Fibroblast of lung (primary cell): ENCODE data around the gene VWF. TPM values are rescaled to one million over a fixed set of nuclear protein-coding genes. Genes with fewer than 3 reads are reported as not detected.
A peak's percentile ranks its signal among the peaks of the same experiment; 100 is the strongest.

Source experiments
- DNase-seq, 2 donors: peaks; one replicate each; pipeline versions ENCODE4 v3.0.0 to v3.0.0-alpha.2; 2010; ENCODE audit warnings: low read depth in 2 of 2
- H2AFZ ChIP-seq: 2 replicates; pipeline ENCODE4 v1.5.1; 2012; ENCODE audit warnings: low read length, control low read depth, inconsistent platforms
- H3K27ac ChIP-seq: 2 replicates; pipeline ENCODE4 v1.5.1; 2011; ENCODE audit warnings: low read length, control low read depth; ENCODE audit not compliant: insufficient read depth
- H3K27me3 ChIP-seq: 2 replicates; pipeline ENCODE4 v1.5.1; 2011; ENCODE audit warnings: mild to moderate bottlenecking, low read length; ENCODE audit not compliant: control insufficient read depth, insufficient read depth
- H3K36me3 ChIP-seq: 2 replicates; pipeline ENCODE4 v1.5.1; 2011; ENCODE audit warnings: low read length; ENCODE audit not compliant: control insufficient read depth, insufficient read depth
- H3K4me1 ChIP-seq: 2 replicates; pipeline ENCODE4 v1.5.1; 2011; ENCODE audit warnings: low read length; ENCODE audit not compliant: control insufficient read depth, insufficient read depth; ENCODE audit errors: extremely low read depth
- H3K4me2 ChIP-seq: 2 replicates; pipeline ENCODE4 v1.5.1; 2011; ENCODE audit warnings: low read length, control low read depth; ENCODE audit not compliant: insufficient read depth; ENCODE audit errors: extremely low read depth
- H3K4me3 ChIP-seq, 4 experiments: fragments of 200-600 bp in 1 of 4; sonication (generic) in 1 of 4; replicated peaks in 1 of 4; 2 replicates each; pipeline ENCODE4 v1.5.1; 2011 to 2016; ENCODE audit warnings: low read length in 4 of 4, low read depth in 3 of 4, mild to moderate bottlenecking in 3 of 4, control low read depth in 2 of 4, inconsistent platforms in 1 of 4, mixed read lengths in 1 of 4; ENCODE audit not compliant: insufficient read depth in 1 of 4; ENCODE audit errors: control extremely low read depth in 1 of 4
- H3K79me2 ChIP-seq: 2 replicates; pipeline ENCODE4 v1.5.1; 2012; ENCODE audit warnings: mild to moderate bottlenecking, low read length, inconsistent platforms; ENCODE audit not compliant: control insufficient read depth, insufficient read depth
- H3K9ac ChIP-seq: 2 replicates; pipeline ENCODE4 v1.5.1; 2011; ENCODE audit warnings: mild to moderate bottlenecking, low read length, control low read depth; ENCODE audit not compliant: insufficient read depth
- H3K9me3 ChIP-seq: 2 replicates; pipeline ENCODE4 v1.5.1; 2012; ENCODE audit warnings: low read depth, low read length; ENCODE audit not compliant: control insufficient read depth, insufficient read depth
- H4K20me1 ChIP-seq: 2 replicates; pipeline ENCODE4 v1.5.1; 2011; ENCODE audit warnings: low read length; ENCODE audit not compliant: control insufficient read depth, insufficient read depth; ENCODE audit errors: extremely low read depth
- CTCF ChIP-seq, 2 donors: IDR thresholded peaks in 1 of 2; conservative IDR thresholded peaks in 1 of 2; 1 replicate in 1 of 2; 2 replicates in 1 of 2; pipeline ENCODE4 v1.5.1; 2011 to 2012; ENCODE audit warnings: low read length in 2 of 2, control low read depth in 1 of 2, inconsistent platforms in 1 of 2, low read depth in 1 of 2, mild to moderate bottlenecking in 1 of 2
- EZH2 ChIP-seq: IDR thresholded peaks from 2 replicates; pipeline ENCODE4 v1.5.1; 2012; ENCODE audit warnings: low read length, control low read depth, mild to moderate bottlenecking; ENCODE audit errors: missing control alignments
- polyA plus RNA-seq, 2 donors: library from polyadenylated mRNA; depleted of rRNA in 1 of 2; stranded (reverse) in 1 of 2; unstranded in 1 of 2; fragments of >200 nt; gene quantifications; 2 replicates each; pipeline ENCODE4 v1.2.1, GENCODE V29; 2011 to 2012; ENCODE audit warnings: missing spikeins in 1 of 2
- total RNA-seq: library from RNA; depleted of rRNA; stranded (reverse); fragments of >200 nt; gene quantifications from 2 replicates; pipeline ENCODE4 v1.2.1, GENCODE V29; 2014

Gene VWF
- total and polyA plus RNA-seq, 2 donors (not counting 1 experiment from before 2014, with no cell fraction given): 0.15 to 1.7 TPM

- H3K9ac ChIP-seq: no peak overlapping the region
- H3K9me3 ChIP-seq: no peaks in the 10 kb centered on the region
- no peak overlapping the region for H3K4me3 ChIP-seq
- H4K20me1 ChIP-seq: no peaks in the 10 kb centered on the region
- no peak overlapping the region for H3K4me2 ChIP-seq
- peak overlapping the region; percentile 40 for H2AFZ ChIP-seq
- DNase-seq: peak in 1 of 2 donors; percentile 74
- H3K27ac ChIP-seq: no peak overlapping the region
- TF ChIP-seq CTCF (conservative IDR thresholded peaks at IDR 0.05 in 1 of 2, IDR thresholded peaks at IDR 0.05 in 1 of 2; ENCODE audit: low read depth in 1 of 2, low read length in 2 of 2) (no peak), EZH2 (no peak)
- peaks cover 2% of the 10 kb centered on the region for H3K4me1 ChIP-seq
- H3K36me3 ChIP-seq: no peaks in the 10 kb centered on the region
- H3K79me2 ChIP-seq: no peaks in the 10 kb centered on the region
- H3K27me3 ChIP-seq: no peaks in the 10 kb centered on the region
Observed at GRCh38 chr12:6140651-6141447, 16.4 kb upstream of the VWF start.

GRCh38 chr12:6135071-6135470, 10.6 kb upstream of the VWF start:
- no peaks in the 10 kb centered on the region for H3K27me3 ChIP-seq
- H3K4me1 ChIP-seq: peaks cover 2% of the 10 kb centered on the region
- H3K79me2 ChIP-seq: no peaks in the 10 kb centered on the region
- no peaks in the 10 kb centered on the region for H3K9me3 ChIP-seq
- H2AFZ ChIP-seq: no peak overlapping the region
- H3K4me3 ChIP-seq: no peak overlapping the region
- TF ChIP-seq CTCF (conservative IDR thresholded peaks at IDR 0.05 in 1 of 2, IDR thresholded peaks at IDR 0.05 in 1 of 2; ENCODE audit: low read depth in 1 of 2, low read length in 2 of 2) (no peak), EZH2 (no peak)
- H3K9ac ChIP-seq: no peak overlapping the region
- H3K27ac ChIP-seq: no peak overlapping the region
- DNase-seq: peak; percentile 28 to 53
- H3K4me2 ChIP-seq: no peak overlapping the region
- H3K36me3 ChIP-seq: no peaks in the 10 kb centered on the region
- no peaks in the 10 kb centered on the region for H4K20me1 ChIP-seq

GRCh38 chr12:6133642-6134041, 9.2 kb upstream of the VWF start:
- no peak for TF ChIP-seq EZH2
- TF ChIP-seq CTCF (conservative IDR thresholded peaks at IDR 0.05 in 1 of 2, IDR thresholded peaks at IDR 0.05 in 1 of 2; ENCODE audit: low read depth in 1 of 2, low read length in 2 of 2): no peak
- no peak for DNase-seq
- Histone ChIP-seq H3K4me3 (no peak overlapping the region), H3K27me3 (no peaks in the 10 kb centered on the region), H3K36me3 (no peaks in the 10 kb centered on the region), H3K9me3 (no peaks in the 10 kb centered on the region), H3K27ac (no peak overlapping the region), H3K4me1 (no peaks in the 10 kb centered on the region), H3K4me2 (no peak overlapping the region), H4K20me1 (no peaks in the 10 kb centered on the region), H3K79me2 (no peaks in the 10 kb centered on the region), H2AFZ (no peak overlapping the region), H3K9ac (no peak overlapping the region)
